ENCODE measurements around the gene C5.

C5 gene

DNA sequence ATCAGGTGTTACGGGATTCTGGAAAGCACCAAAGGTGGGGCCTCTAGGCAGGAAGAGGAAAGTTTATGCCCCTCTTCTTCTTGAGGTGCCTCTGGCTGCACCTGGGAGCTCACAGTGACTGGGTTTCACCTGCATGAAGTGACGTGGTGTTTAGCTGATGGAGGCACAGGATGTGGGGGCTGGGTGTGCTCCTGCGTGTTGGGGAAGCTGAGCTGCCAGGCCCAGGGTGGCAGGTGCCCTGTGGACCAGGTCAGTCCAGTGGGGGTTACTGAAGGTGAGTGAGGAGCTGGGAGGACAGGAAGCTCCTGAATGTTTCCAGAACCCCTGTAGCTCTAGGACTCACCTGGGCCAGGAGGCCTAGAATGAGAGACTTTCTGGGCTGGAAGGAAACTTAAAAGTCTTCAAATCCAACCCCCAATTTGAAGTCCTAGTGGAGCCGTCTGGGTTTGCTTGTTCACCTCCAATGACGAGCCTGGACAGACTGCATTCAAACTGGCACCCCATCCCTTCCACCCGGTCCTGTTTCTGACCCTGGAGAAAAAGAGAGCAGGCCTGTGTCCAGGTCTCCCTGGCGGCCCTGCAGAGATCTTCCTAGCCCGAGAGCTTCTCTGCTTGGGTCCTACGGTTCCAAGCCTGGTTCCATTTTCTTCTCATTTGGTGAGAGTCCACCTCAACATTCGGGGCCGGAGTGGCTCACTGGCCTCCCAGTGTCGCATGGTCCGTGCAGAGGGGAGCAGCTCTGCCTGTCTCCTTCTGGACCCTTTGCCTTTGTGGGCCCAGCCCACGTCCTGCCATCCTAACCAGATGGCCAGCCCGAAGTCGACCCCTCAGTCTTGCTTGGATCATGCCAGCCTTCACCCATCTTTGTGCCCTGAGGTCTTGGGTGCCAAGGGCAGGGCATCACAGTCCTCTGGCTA, 145.8 kb downstream of the C5 start:
- no peak for DNase-seq

DNA sequence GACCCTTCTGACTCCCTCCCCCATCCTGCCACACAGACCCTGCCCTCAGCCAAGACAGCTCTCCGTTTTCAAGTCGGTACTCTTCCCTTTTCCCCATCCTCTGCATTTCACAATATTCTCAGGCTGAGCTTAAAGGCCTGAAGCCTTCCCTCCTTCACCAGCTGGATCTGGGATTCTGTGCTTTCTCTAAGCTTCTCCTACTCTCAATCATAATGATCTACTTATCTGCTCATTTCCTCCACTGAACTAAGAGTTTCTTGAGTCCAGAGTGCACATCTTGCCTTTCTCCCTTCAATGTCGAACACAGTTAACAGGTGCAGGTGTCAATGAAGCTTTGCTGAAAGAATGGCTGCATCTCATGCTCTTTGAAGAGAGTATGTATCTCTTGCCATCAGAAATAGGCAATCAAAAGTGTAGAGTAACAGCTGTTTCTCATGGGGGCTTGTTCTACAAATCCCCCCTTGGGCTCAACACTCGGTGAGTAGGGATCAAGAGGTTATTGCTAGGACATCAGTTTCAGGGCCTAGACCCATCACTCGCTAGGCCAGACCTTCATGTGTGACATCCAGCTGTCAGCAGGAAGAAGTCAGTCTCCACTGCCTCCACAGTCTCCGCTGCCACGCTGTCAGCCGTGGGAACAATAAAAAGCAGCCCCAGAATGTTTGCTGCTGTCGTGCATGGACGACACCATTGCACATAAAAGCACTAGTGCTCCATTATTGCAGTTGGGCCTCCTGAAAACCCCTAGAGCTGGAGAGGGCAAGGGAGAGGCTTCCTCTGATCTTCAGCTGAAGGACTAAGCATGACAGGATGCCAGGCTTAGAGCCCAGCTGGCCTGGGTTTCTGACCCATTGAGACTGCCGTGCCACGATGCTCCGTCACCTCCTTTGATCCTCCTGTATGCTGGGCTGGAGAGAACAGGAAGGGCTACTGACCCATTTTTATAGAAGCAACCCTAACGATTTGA, 147.2 kb downstream of the C5 start:
- no peak for DNase-seq
